Esophagus squamous epithelium (tissue), 4 donors: ENCODE measurements around the gene CAMK2D.

ENCODE experiments used
- CTCF ChIP-seq, 6 experiments: fragments of 450-650 bp in 4 of 6; fragments of 200-600 bp in 2 of 6; sonication (generic) in 2 of 6; IDR thresholded peaks; one replicate each; pipeline ENCODE4 v1.5.1; 2016 to 2019; ENCODE audit warnings: antibody characterized with exemption in 6 of 6, mild to moderate bottlenecking in 4 of 6, moderate library complexity in 4 of 6
- POLR2A ChIP-seq, 4 donors: fragments of 450-650 bp; IDR thresholded peaks; one replicate each; pipeline ENCODE4 v1.6.1; 2017; ENCODE audit warnings: antibody characterized with exemption in 4 of 4, mild to moderate bottlenecking in 4 of 4, moderate library complexity in 3 of 4

GRCh38 chr4:113738251-113738650 lies 23.3 kb downstream of the CAMK2D start:
- TF ChIP-seq CTCF (IDR thresholded peaks at IDR 0.05) (no peak), POLR2A (IDR thresholded peaks at IDR 0.05) (no peak)
